Lower lobe of right lung (tissue), 2 donors: ENCODE data around the gene FILIP1L. TPM values are rescaled to one million over a fixed set of nuclear protein-coding genes. Genes with fewer than 3 reads are reported as not detected.

Experiments
- ATAC-seq, 2 donors: fragments of 200-7000 bp; cut with Tn5 transposase; one replicate each; pipeline ENCODE4 v1.9.1; 2020 to 2022; ENCODE audit warnings: mild to moderate bottlenecking in 2 of 2, moderate library complexity in 2 of 2
- DNase-seq: peaks from one replicate; pipeline ENCODE4 v3.0.0-alpha.2; 2020
- H3K27ac ChIP-seq: fragments of 200-600 bp; one replicate; pipeline ENCODE4 v1.8.0; 2022
- H3K27me3 ChIP-seq: fragments of 200-600 bp; one replicate; pipeline ENCODE4 v1.8.0; 2022; ENCODE audit warnings: low read depth
- H3K36me3 ChIP-seq: fragments of 200-600 bp; one replicate; pipeline ENCODE4 v1.8.0; 2022; ENCODE audit warnings: mild to moderate bottlenecking
- H3K4me1 ChIP-seq: fragments of 200-600 bp; one replicate; pipeline ENCODE4 v1.8.0; 2022
- H3K4me3 ChIP-seq: fragments of 200-600 bp; one replicate; pipeline ENCODE4 v1.8.0; 2022; ENCODE audit warnings: mild to moderate bottlenecking
- H3K9me3 ChIP-seq: fragments of 200-600 bp; one replicate; pipeline ENCODE4 v1.8.0; 2022
- CTCF ChIP-seq: fragments of 200-600 bp; IDR thresholded peaks from one replicate; pipeline ENCODE4 v1.8.0; 2022; ENCODE audit warnings: antibody characterized with exemption, mild to moderate bottlenecking
- intact Hi-C: fragments of 100-400 bp; cut with DNase I; formaldehyde crosslinking; loops from one replicate; pipeline ENCODE4 v1.11.0; 2022
- total RNA-seq: library from RNA; stranded (reverse); fragmentation: NEBNext Ultra II Directional; extraction: Animal tissue kit (Norgen Biotek cat#: 25700); gene quantifications from one replicate; pipeline ENCODE4 v1.2.1, GENCODE V29; 2021
- donor health status: DM: no; HTN: yes; CAD: no; lungs with severe emphysema.

Gene FILIP1L
- total RNA-seq, 1 donor from 2014 or later = 25.0 TPM

- intact Hi-C loops = no loop called here
- peak overlapping the region; percentile 93 for H3K27ac ChIP-seq
- H3K9me3 ChIP-seq = no peaks in the 10 kb centered on the region
- DNase-seq (peak; percentile 89), ATAC-seq (peak; percentile 98)
- H3K27me3 ChIP-seq = no peaks in the 10 kb centered on the region
- H3K4me3 ChIP-seq = peak overlapping the region; percentile 65
- H3K36me3 ChIP-seq = no peaks in the 10 kb centered on the region
- peak; percentile 15 for TF ChIP-seq CTCF
- H3K4me1 ChIP-seq = peaks cover 30% of the 10 kb centered on the region
Measured at GRCh38 chr3:99875929-99876841, 238.1 kb downstream of the FILIP1L start.

- peaks cover 28% of the 10 kb centered on the region for H3K4me1 ChIP-seq
- TF ChIP-seq CTCF = no peak
- H3K27ac ChIP-seq = peak overlapping the region; percentile 93
- intact Hi-C loops = no loop called here
- no peaks in the 10 kb centered on the region for H3K9me3 ChIP-seq
- ATAC-seq = peak; percentile 67 to 69
- DNase-seq = no peak
- no peaks in the 10 kb centered on the region for H3K27me3 ChIP-seq
- no peaks in the 10 kb centered on the region for H3K36me3 ChIP-seq
- peak overlapping the region; percentile 65 for H3K4me3 ChIP-seq
Measured at GRCh38 chr3:99875581-99875928, 238.7 kb downstream of the FILIP1L start.

GRCh38 chr3:99874237-99875002, 239.9 kb downstream of the FILIP1L start:
- H3K4me1 ChIP-seq = peaks cover 37% of the 10 kb centered on the region
- no peak for TF ChIP-seq CTCF
- peak overlapping the region; percentile 93 for H3K27ac ChIP-seq
- H3K36me3 ChIP-seq = no peaks in the 10 kb centered on the region
- ATAC-seq (no peak), DNase-seq (no peak)
- H3K9me3 ChIP-seq = no peaks in the 10 kb centered on the region
- peak overlapping the region; percentile 65 for H3K4me3 ChIP-seq
- intact Hi-C loops = no loop called here
- H3K27me3 ChIP-seq = no peaks in the 10 kb centered on the region

GRCh38 chr3:99873269-99874102, 240.8 kb downstream of the FILIP1L start:
- no peak for TF ChIP-seq CTCF
- Histone ChIP-seq H3K27me3 (no peaks in the 10 kb centered on the region), H3K27ac (peak overlapping the region; percentile 31), H3K4me3 (peak overlapping the region; percentile 65), H3K9me3 (no peaks in the 10 kb centered on the region), H3K4me1 (peaks cover 43% of the 10 kb centered on the region), H3K36me3 (no peaks in the 10 kb centered on the region)
- ATAC-seq = no peak
- intact Hi-C loops = no loop called here
- DNase-seq = no peak

- no peaks in the 10 kb centered on the region for H3K27me3 ChIP-seq
- intact Hi-C loops = no loop called here
- peaks cover 43% of the 10 kb centered on the region for H3K4me1 ChIP-seq
- DNase-seq (no peak), ATAC-seq (no peak)
- H3K9me3 ChIP-seq = no peaks in the 10 kb centered on the region
- no peaks in the 10 kb centered on the region for H3K36me3 ChIP-seq
- peak overlapping the region; percentile 31 for H3K27ac ChIP-seq
- no peak for TF ChIP-seq CTCF
- H3K4me3 ChIP-seq = peak overlapping the region; percentile 65
Measured at GRCh38 chr3:99872923-99873254, 241.4 kb downstream of the FILIP1L start.
